Skeletal muscle tissue (tissue), 1 donor: ENCODE data around the gene CTAGE4. TPM values are rescaled to one million over a fixed set of nuclear protein-coding genes. Genes with fewer than 3 reads are reported as not detected.

ENCODE experiments used
- total RNA-seq: library from RNA; depleted of rRNA; stranded (reverse); fragments of >200 nt; gene quantifications from one replicate; pipeline ENCODE4 v1.2.3, GENCODE V29; 2014

Gene CTAGE4
- total RNA-seq, 1 donor from 2014 or later: not detected

Other genes with a start within 250 kb of the CTAGE4 start
- gene OR2F2, start 248.2 kb upstream of the CTAGE4 start, total RNA-seq: not detected
- gene OR2F1, start 228.6 kb upstream of the CTAGE4 start, total RNA-seq: not detected
- not detected for gene OR6B1, start 183.1 kb upstream of the CTAGE4 start, total RNA-seq
- not detected for gene OR2A5, start 134.5 kb upstream of the CTAGE4 start, total RNA-seq
- not detected for gene OR2A25, start 113.7 kb upstream of the CTAGE4 start, total RNA-seq
- gene OR2A12, start 97.2 kb upstream of the CTAGE4 start, total RNA-seq: not detected
- gene OR2A2, start 73.9 kb upstream of the CTAGE4 start, total RNA-seq: not detected
- not detected for gene OR2A14, start 60.3 kb upstream of the CTAGE4 start, total RNA-seq
- gene ARHGEF35, start 12.4 kb downstream of the CTAGE4 start, total RNA-seq: 1.6 TPM
- under 0.01 TPM for gene OR2A42, start 56.1 kb downstream of the CTAGE4 start, total RNA-seq
- gene OR2A7, start 81.3 kb downstream of the CTAGE4 start, total RNA-seq: not detected
- gene CTAGE8, start 85.8 kb downstream of the CTAGE4 start, total RNA-seq: not detected
- gene OR2A1, start 129.0 kb downstream of the CTAGE4 start, total RNA-seq: under 0.01 TPM
- 0.52 TPM for gene ARHGEF5, start 171.9 kb downstream of the CTAGE4 start, total RNA-seq
- not detected for gene NOBOX, start 220.2 kb downstream of the CTAGE4 start, total RNA-seq